Central memory CD4-positive, alpha-beta T cell (primary cell): ENCODE data around the gene NAA25.
"Not testable (repeated sequence)": the region's sequence is repeated elsewhere in the genome, so short reads cannot be mapped to it uniquely, and the experiment has no call there.

Experiments used
- DNase-seq: peaks from one replicate; pipeline ENCODE4 v3.0.0; 2022

Gene NAA25

GRCh38 chr12:112116232-112117060 lies 7.9 kb upstream of the NAA25 start:
- DNase-seq = no peak

- no peak for DNase-seq
Measured at GRCh38 chr12:112115259-112116045, 6.9 kb upstream of the NAA25 start.

- no peak for DNase-seq
Measured at GRCh38 chr12:112112409-112113133, 4.0 kb upstream of the NAA25 start.

- DNase-seq = no peak
Measured at GRCh38 chr12:112111931-112112330, 3.3 kb upstream of the NAA25 start.

GRCh38 chr12:112110787-112111662 lies 2.4 kb upstream of the NAA25 start:
- DNase-seq = not testable (repeated sequence)

GRCh38 chr12:112107306-112108201 lies 1.0 kb downstream of the NAA25 start:
- no peak for DNase-seq

- no peak for DNase-seq
Measured at GRCh38 chr12:112105891-112106290, 2.7 kb downstream of the NAA25 start.

- no peak for DNase-seq
Measured at GRCh38 chr12:112103758-112104503, 4.7 kb downstream of the NAA25 start.

- DNase-seq = not testable (repeated sequence)
Measured at GRCh38 chr12:112102746-112103145, 5.8 kb downstream of the NAA25 start.

- DNase-seq = no peak
Measured at GRCh38 chr12:112102127-112102526, 6.5 kb downstream of the NAA25 start.

GRCh38 chr12:112100500-112100899 lies 8.1 kb downstream of the NAA25 start:
- DNase-seq = not testable (repeated sequence)

- no peak for DNase-seq
Measured at GRCh38 chr12:112097641-112098040, 10.9 kb downstream of the NAA25 start.

- no peak for DNase-seq
Measured at GRCh38 chr12:112096667-112097066, 11.9 kb downstream of the NAA25 start.

GRCh38 chr12:112096070-112096469 lies 12.5 kb downstream of the NAA25 start:
- DNase-seq = no peak

- no peak for DNase-seq
Measured at GRCh38 chr12:112091563-112091962, 17.0 kb downstream of the NAA25 start.

- no peak for DNase-seq
Measured at GRCh38 chr12:112087851-112088250, 20.7 kb downstream of the NAA25 start.

GRCh38 chr12:112087055-112087850 lies 21.3 kb downstream of the NAA25 start:
- no peak for DNase-seq

GRCh38 chr12:112066566-112066965 lies 42.0 kb downstream of the NAA25 start:
- no peak for DNase-seq

GRCh38 chr12:112063273-112063672 lies 45.3 kb downstream of the NAA25 start:
- no peak for DNase-seq

GRCh38 chr12:112061137-112061536 lies 47.4 kb downstream of the NAA25 start:
- DNase-seq = no peak
